ENCODE results near the gene METAP1D. TPM values are rescaled to one million over a fixed set of nuclear protein-coding genes. Genes with fewer than 3 reads are reported as not detected.

The METAP1D gene
- total RNA-seq, 1 experiment from 2014 or later, result 32.4 TPM

DNA sequence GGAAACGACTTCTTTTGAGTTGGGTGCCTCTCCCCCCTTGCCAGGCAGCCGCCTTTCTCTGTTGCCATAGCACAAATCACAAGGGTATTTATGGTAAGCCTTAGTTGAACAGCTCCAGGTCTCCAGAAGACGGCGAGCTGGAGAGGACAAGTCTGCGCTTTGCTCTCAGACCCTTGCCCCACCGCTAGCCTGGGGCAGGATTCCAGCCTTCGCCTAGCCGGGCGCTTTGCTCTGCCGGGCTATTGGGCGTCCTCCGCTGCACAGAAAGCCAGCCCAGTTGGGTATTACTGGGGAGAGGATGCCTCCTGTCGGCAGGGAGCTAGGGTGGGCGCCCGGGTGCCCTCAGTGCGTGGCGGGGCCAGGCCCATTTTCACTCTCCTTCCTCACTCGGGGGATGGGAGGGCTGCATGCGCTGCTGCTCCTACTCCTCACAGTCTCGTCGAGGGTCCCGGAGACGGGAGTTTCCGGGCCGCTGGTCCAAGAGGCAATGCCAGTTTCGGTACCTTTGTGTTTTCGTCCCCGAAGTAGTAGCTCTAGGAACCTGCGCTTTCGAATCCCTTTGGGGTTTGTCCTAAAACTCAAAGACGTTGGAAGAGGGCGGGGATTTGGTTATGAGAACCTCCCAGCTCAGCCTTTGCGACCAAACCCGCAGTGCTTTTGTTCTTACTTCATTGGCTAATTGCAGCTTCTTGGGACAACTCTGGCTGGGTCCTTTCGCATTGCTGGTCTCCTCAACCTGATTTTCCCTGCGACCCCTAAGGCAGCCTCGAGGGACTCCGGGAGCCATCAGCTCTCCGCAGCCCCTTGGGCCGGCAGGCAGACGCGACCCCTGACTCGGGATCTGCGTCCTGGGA lies 106.6 kb downstream of the METAP1D start:
- H2AFZ ChIP-seq, result no peak overlapping the region
- ChIA-PET POLR2A (ENCODE audit: unreplicated experiment) (interaction anchor here (0.6 kb wide), 2 partner anchors 74 to 662 kb away, joined by 5 to 7 read pairs; no protein-coding TSS in a partner anchor), CTCF (interaction anchor here (0.6 to 1.3 kb wide), 5 partner anchors 11 to 943 kb away, joined by 3 to 5 read pairs (median 5); no protein-coding TSS in a partner anchor)
- peaks cover 10% of the 10 kb centered on the region for H3K4me1 ChIP-seq (replicated peaks; ENCODE audit: insufficient read depth)
- no TSS peak for BruUV-seq (replicated peaks)
- no peak for TF ChIP-seq EZH2 (IDR thresholded peaks at IDR 0.05; ENCODE audit: low read depth)
- TF ChIP-seq, protein P1, sequence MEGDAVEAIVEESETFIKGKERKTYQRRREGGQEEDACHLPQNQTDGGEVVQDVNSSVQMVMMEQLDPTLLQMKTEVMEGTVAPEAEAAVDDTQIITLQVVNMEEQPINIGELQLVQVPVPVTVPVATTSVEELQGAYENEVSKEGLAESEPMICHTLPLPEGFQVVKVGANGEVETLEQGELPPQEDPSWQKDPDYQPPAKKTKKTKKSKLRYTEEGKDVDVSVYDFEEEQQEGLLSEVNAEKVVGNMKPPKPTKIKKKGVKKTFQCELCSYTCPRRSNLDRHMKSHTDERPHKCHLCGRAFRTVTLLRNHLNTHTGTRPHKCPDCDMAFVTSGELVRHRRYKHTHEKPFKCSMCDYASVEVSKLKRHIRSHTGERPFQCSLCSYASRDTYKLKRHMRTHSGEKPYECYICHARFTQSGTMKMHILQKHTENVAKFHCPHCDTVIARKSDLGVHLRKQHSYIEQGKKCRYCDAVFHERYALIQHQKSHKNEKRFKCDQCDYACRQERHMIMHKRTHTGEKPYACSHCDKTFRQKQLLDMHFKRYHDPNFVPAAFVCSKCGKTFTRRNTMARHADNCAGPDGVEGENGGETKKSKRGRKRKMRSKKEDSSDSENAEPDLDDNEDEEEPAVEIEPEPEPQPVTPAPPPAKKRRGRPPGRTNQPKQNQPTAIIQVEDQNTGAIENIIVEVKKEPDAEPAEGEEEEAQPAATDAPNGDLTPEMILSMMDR (conservative IDR thresholded peaks at IDR 0.05), result no peak
- peaks cover 12% of the 10 kb centered on the region; the same call in 1 of the 2 replicates for H3F3A ChIP-seq (ENCODE audit: insufficient read depth, low read depth)
- H3K9me3 ChIP-seq (ENCODE audit: insufficient read depth, low read depth), result no peaks in the 10 kb centered on the region
- H3K36me3 ChIP-seq (ENCODE audit: low read depth), result no peaks in the 10 kb centered on the region
- H3K27me3 ChIP-seq (ENCODE audit: insufficient read depth, low read depth), result no peaks in the 10 kb centered on the region
- no peaks in the 10 kb centered on the region for H4K20me1 ChIP-seq (ENCODE audit: insufficient read depth)
- H3K9me2 ChIP-seq (ENCODE audit: insufficient read depth), result no peaks in the 10 kb centered on the region
- no peak overlapping the region for H3K4me2 ChIP-seq
- intact Hi-C loops (cut with micrococcal nuclease; ENCODE audit: unreplicated experiment), result loop anchor here (10.0 kb wide), 2 partner anchors 672 to 1132 kb away; partner anchors contain the start of genes DCAF17 and METTL8
- no peak overlapping the region for H3K4me3 ChIP-seq
- no peaks in the 10 kb centered on the region for H3K79me2 ChIP-seq (ENCODE audit: low read depth)
- no peak for DNase-seq
- no peak overlapping the region for H3K27ac ChIP-seq

DNA sequence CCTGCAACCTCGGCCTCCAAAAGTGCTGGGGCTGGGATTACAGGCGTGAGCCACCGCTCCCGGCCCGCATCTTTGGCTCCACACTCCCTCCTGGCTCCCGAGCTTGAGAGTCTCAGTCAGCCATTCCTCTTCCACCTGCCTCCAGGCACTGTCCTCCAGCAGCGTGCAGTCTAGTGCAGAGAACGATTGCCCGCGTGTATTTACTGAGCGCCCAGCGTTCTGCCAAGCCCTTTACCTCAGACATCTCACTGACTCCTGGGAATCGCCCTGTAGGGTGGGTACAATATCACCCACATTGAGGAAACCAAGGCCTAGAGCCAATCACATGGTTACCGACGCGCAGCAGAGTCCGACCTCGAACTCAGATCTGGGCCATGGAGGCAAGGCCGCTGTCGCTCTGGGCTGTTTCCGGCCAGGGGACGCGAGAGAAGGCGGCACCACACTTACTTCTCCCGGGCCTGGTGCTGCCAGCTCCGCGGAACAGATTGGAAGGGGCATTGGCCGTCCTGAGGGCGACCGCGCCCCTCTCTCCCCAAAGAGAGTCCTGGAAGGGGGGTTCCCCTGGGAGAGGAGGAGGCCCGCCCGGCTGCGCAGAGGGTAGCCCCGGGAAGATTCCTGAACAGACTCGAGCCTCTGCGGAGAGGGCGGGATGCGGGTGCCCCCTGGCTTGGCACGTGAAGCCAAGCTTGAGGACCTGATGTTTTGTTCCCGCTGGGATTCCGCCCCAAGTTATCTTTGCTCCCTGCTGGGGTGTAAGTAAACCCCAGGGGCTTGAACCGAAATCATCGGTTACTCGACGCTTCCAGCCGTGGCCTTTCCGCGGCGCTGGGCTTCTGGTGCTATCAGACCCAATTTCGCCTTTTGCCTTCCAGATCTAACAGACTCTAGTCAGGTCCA lies 108.2 kb downstream of the METAP1D start:
- no peaks in the 10 kb centered on the region for H3K27me3 ChIP-seq (ENCODE audit: insufficient read depth, low read depth)
- BruUV-seq (replicated peaks), result no TSS peak
- peaks cover 11% of the 10 kb centered on the region; the same call in 1 of the 2 replicates for H3F3A ChIP-seq (ENCODE audit: insufficient read depth, low read depth)
- POLR2A ChIA-PET (ENCODE audit: unreplicated experiment), result no interaction called here
- no peaks in the 10 kb centered on the region for H3K36me3 ChIP-seq (ENCODE audit: low read depth)
- no peaks in the 10 kb centered on the region for H3K79me2 ChIP-seq (ENCODE audit: low read depth)
- no peak overlapping the region for H3K4me3 ChIP-seq
- H4K20me1 ChIP-seq (ENCODE audit: insufficient read depth), result no peaks in the 10 kb centered on the region
- no peaks in the 10 kb centered on the region for H3K9me3 ChIP-seq (ENCODE audit: insufficient read depth, low read depth)
- H3K9me2 ChIP-seq (ENCODE audit: insufficient read depth), result no peaks in the 10 kb centered on the region
- no peak overlapping the region for H2AFZ ChIP-seq
- H3K4me1 ChIP-seq (replicated peaks; ENCODE audit: insufficient read depth), result peaks cover 5% of the 10 kb centered on the region
- TF ChIP-seq EZH2 (IDR thresholded peaks at IDR 0.05; ENCODE audit: low read depth), result no peak
- TF ChIP-seq, protein P1 (conservative IDR thresholded peaks at IDR 0.05), result no peak
- H3K4me2 ChIP-seq, result no peak overlapping the region
- intact Hi-C loops (cut with micrococcal nuclease; ENCODE audit: unreplicated experiment), result loop anchor here (10.0 kb wide), 2 partner anchors 673 to 1133 kb away; partner anchors contain the start of genes DCAF17 and METTL8
- CTCF ChIA-PET, result interaction anchor here (0.6 kb wide), 1 partner anchor 72 kb away, joined by 3 read pairs; no protein-coding TSS in a partner anchor
- DNase-seq, result no peak
- H3K27ac ChIP-seq, result no peak overlapping the region

DNA sequence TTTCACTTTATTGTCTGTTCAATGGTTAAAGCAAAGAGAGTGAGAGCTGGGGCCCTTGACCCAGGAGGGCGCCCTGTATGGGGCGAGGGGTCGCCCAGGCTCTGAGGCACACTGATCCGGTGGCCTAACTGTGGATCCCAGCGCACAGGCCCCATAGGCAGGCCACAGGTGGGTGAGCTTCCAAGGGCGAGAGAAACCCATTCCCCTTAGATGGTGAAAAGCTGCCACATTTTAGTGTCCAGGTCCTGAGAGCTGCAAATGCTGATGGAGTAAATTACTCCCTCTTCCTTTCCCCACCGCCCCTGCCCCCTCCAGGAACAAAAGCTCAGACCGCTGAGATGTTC lies 108.8 kb downstream of the METAP1D start:
- Histone ChIP-seq H3K4me2 (no peak overlapping the region), H3K27ac (no peak overlapping the region), H3F3A (ENCODE audit: insufficient read depth, low read depth) (peaks cover 5% of the 10 kb centered on the region; the same call in 1 of the 2 replicates), H3K4me3 (no peak overlapping the region), H3K27me3 (ENCODE audit: insufficient read depth, low read depth) (no peaks in the 10 kb centered on the region), H3K9me2 (ENCODE audit: insufficient read depth) (no peaks in the 10 kb centered on the region), H3K36me3 (ENCODE audit: low read depth) (no peaks in the 10 kb centered on the region), H4K20me1 (ENCODE audit: insufficient read depth) (no peaks in the 10 kb centered on the region), H3K4me1 (replicated peaks; ENCODE audit: insufficient read depth) (peaks cover 2% of the 10 kb centered on the region), H3K79me2 (ENCODE audit: low read depth) (no peaks in the 10 kb centered on the region), H2AFZ (no peak overlapping the region), H3K9me3 (ENCODE audit: insufficient read depth, low read depth) (no peaks in the 10 kb centered on the region)
- intact Hi-C loops (cut with micrococcal nuclease; ENCODE audit: unreplicated experiment), result loop anchor here (10.0 kb wide), 2 partner anchors 674 to 1134 kb away; partner anchors contain the start of genes DCAF17 and METTL8
- DNase-seq, result no peak
- no TSS peak for BruUV-seq (replicated peaks)
- CTCF ChIA-PET, result no interaction called here
- POLR2A ChIA-PET (ENCODE audit: unreplicated experiment), result no interaction called here
- TF ChIP-seq EZH2 (IDR thresholded peaks at IDR 0.05; ENCODE audit: low read depth), result no peak
- TF ChIP-seq, protein P1 (conservative IDR thresholded peaks at IDR 0.05), result no peak

Data from PC-9 (cell line).